ENCODE data around the gene HBA2.
"Not testable (repeated sequence)": the region's sequence is repeated elsewhere in the genome, so short reads cannot be mapped to it uniquely, and the experiment has no call there.

The HBA2 gene

DNA sequence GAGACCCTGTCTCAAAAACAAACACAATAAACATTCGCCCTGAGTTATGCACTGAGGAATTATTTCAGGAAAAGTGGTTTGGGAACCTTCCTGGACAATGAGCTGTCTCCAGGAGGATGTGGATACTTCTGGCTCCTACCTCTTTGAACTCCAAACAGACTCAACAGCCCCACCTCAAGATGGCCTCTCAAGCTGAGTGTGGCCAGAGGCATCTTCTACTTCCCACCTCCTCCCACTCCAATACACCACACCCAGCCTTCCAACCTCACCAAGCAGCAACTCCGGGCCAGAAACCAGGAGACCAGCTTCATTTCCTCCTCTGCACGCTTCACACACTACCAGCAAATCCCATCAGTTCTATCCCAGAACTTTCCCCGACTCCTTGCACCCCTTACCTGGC lies 19.2 kb downstream of the HBA2 start:
- in situ Hi-C loops (cut with MboI; ENCODE audit: low sequenced_read_pairs) = no loop called here

DNA sequence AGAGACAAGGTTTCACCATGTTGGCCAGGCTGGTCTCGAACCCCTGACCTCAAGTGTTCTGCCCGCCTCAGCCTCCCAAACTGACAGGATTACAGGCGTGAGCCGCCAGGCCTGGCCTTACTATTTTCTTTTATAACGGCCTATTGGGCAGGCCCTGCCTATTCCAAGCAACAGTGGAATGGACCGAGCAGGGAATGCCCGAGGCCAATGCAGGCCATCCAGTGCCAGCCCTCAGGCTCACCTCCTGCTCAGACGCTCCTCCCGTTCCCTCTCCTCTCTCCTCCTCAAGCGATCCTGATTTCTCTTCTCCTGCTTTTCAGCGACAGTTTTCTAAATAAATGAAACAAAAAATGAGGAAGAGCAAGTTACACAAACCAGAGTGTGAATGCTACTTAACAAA lies 20.0 kb downstream of the HBA2 start:
- in situ Hi-C loops (cut with MboI; ENCODE audit: low sequenced_read_pairs) = no loop called here

DNA sequence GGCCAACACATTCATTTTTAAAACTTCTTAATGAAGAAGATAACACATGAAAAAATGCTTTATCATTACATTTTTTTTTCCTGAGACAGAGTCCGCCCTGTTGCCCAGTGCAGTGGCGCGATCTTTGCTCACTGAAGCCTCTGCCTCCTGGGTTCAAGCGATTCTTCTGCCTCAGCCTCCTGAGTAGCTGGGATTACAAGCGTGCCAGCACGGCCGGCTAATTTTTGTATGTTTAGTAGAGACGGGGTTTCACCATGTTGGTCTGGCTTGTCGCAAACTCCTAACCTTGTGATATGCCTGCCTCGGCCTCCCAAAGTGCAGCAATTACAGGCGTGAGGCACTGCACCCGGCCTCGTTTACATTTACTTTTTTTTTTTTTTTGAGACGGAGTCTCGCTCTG lies 20.8 kb downstream of the HBA2 start:
- in situ Hi-C loops (cut with MboI; ENCODE audit: low sequenced_read_pairs) = no loop called here

DNA sequence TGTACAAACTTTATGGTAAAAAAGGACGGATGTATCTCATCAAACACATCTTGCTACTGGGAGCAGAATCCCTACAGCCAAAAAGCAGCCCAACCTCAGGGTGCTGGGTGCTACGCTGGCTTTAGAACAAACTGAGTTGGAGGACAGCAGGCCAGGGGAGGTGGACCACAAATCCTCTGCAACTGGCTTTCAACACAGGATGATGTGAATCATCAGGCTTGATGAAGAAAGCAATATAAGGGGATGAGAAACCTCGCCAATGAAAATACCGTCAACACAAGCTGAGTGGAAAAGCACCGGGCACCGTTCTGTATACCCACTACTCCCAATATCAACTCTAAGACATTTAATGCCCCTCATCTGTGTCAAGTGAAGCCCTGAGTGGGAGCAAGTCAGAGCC lies 21.8 kb downstream of the HBA2 start:
- in situ Hi-C loops (cut with MboI; ENCODE audit: low sequenced_read_pairs) = no loop called here

DNA sequence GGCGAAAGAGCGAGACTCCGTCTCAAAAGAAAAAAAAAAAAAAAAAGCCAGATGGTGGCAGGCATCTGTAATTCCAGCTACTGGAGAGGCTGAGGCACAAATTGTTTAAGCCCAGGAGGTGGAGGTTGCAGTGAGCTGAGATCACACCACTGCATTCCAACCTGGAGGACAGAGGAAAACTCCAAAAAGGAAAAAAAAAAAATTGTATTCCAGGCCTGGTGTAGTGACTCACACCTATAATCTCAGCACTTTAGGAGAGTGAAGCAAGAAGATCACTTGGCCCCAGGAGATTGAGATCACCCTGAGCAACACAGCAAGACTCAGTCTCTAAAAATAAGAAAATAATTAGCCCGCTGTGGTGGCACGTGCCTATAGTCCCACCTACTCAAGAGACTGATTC lies 27.7 kb downstream of the HBA2 start:
- in situ Hi-C loops (cut with MboI; ENCODE audit: low sequenced_read_pairs) = no loop called here

DNA sequence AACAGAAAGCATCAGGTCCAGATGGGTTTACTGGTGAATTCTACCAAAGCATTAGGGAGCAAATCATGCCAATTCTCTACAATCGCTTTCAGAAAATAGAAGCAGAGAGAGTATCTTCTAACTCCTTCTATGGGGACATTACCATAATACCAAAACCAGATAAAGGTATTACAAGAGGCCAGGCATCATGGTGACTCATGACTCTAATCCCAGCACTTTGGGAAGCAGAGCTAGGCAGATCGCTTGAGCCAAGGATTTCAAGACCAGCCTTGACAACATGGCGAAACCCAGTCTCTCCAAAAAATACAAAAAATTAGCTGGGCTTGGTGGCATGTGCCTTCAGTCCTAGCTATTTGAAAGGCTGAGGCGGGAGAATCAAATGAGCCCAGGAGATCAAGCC lies 30.6 kb downstream of the HBA2 start:
- in situ Hi-C loops (cut with MboI; ENCODE audit: low sequenced_read_pairs) = no loop called here

DNA sequence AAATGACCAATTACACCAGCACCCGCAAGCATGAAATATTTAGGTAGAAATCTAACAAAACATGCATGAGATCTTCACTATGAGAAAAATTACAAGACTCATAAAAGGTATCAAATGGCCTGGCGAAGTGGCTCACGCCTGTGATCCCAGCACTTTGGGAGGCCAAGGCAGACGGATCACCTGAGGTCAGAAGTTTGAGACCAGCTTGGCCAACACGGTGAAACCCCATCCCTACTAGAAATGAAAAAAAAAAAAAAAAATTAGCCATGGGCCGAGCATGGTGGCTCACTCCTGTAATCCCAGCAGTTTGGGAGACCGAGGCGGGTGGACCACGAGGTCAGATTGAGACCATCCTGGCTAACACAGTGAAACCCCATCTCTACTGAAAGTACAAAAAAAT lies 31.4 kb downstream of the HBA2 start:
- in situ Hi-C loops (cut with MboI; ENCODE audit: low sequenced_read_pairs) = not testable (repeated sequence)

DNA sequence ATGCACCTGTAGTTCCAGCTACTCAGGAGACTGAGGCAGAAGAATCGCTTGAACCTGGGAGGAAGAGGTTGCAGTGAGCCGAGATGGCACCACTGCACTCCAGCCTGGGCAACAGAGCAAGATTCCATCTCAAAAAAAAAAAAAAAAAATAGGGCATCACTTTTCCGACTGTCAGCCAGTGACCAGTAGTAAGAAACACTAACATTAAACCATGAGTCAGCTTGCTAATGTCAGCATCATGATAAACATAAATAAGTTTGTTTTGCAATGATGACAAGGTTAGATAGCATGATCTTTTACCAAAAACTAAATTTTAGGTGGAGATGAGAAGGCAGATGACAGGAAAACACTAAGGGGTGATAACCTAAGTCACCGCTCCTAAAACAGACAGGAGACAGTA lies 36.7 kb downstream of the HBA2 start:
- in situ Hi-C loops (cut with MboI; ENCODE audit: low sequenced_read_pairs) = not testable (repeated sequence)

DNA sequence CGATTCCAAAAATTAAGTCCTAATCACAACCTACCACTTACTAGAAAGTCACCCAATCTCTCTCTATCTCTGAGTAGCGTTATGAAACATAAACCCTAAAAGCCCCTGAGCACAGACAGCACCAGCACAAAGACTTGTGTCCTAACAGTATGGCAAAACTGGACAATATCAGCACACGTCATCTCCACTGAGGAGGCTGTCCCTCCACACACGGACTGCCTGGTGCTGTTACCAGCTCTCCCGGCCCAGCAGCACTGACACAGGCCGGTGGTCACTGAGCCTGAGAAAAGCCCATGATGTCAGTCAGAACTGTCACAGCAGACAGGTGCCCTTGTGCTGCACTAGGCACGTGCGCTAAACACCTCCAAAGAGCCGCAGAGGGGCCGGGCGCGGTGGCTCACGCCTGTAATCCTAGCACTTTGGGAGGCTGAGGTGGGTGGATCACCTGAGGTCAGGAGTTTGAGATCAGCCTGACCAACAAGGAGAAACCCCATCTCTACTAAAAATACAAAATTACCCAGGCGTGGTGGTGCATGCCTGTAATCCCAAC lies 39.0 kb downstream of the HBA2 start:
- in situ Hi-C loops (cut with MboI; ENCODE audit: low sequenced_read_pairs) = not testable (repeated sequence)

DNA sequence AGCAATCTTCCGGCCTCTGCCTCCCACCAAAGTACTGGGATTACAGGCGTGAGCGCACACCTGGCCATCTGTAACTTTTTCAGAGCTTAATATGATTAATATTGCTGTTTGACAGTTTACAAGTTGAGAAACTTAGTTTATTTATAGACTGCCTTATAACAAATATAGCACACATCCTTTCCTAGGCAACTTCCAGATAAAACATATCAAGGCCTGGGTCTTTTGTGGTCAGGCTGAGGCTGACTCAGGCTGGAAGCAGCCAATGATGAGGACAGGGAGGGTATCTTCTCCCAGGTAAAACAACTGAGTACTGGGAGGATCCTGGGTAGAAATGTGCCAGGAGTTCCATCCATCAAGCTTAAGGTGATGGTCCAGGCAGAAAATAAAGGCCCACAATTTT lies 40.3 kb downstream of the HBA2 start:
- in situ Hi-C loops (cut with MboI; ENCODE audit: low sequenced_read_pairs) = no loop called here

DNA sequence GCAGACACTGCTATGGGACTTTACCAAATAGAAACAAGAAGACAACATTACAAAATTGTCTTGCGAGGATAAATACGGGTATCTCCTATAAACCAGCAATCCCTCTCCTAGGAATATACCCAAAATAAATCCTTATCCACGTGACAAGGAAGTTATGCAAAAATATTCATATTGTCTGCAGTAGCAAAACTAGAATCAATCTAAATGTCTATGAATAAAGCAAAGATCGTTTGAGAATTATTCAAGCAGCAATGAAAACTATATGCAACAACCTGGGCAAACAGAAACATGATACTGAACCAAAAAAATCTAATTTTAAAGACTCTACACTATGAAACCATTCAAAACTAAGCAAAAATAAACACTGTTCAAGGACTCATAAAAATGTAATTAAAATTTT lies 47.3 kb downstream of the HBA2 start:
- in situ Hi-C loops (cut with MboI; ENCODE audit: low sequenced_read_pairs) = loop anchor here (10.0 kb wide), 1 partner anchor 135 kb away; the partner anchor contains the start of gene AXIN1

Data from HL-60/S4 treated with phorbol 12-myristate 13-acetate at 8.2 ng/mL for 4 days and 3 days (cell line).